Right cardiac atrium (tissue), 5 donors: ENCODE measurements around the gene COL4A1. TPM values are rescaled to one million over a fixed set of nuclear protein-coding genes. Genes with fewer than 3 reads are reported as not detected.

Source experiments
- ATAC-seq, 2 donors: fragments of 200-7000 bp; cut with Tn5 transposase; one replicate each; pipeline versions ENCODE4 v1.8.0 to v1.9.1; 2020; ENCODE audit warnings: moderate library complexity in 2 of 2, mild to moderate bottlenecking in 1 of 2
- DNase-seq, 3 donors: peaks; one replicate each; pipeline ENCODE4 v3.0.0-alpha.2; 2020
- H3K27ac ChIP-seq: one replicate; pipeline ENCODE4 v1.5.1; 2013; ENCODE audit warnings: mild to moderate bottlenecking, low read length, control low read depth, moderate library complexity
- H3K27me3 ChIP-seq: one replicate; pipeline ENCODE4 v1.6.1; 2013; ENCODE audit not compliant: control insufficient read depth, insufficient read depth
- H3K4me1 ChIP-seq: one replicate; pipeline ENCODE4 v1.6.1; 2013; ENCODE audit warnings: low read length; ENCODE audit not compliant: control insufficient read depth, insufficient read depth
- H3K4me3 ChIP-seq: one replicate; pipeline ENCODE4 v1.5.1; 2013; ENCODE audit warnings: low read length, control low read depth
- H3K9me3 ChIP-seq: one replicate; pipeline ENCODE4 v1.6.1; 2013; ENCODE audit warnings: low read length; ENCODE audit not compliant: control insufficient read depth
- WGBS: extraction: QIAGEN DNeasy Blood & Tissue Kit; methylation state at CpG from one replicate; pipeline ENCODE4 v1.1.7; 2013; 5-methylcytosine and 5-hydroxymethylcytosine counted together
- intact Hi-C, 4 donors: fragments of 100-400 bp; cut with DNase I; formaldehyde crosslinking; loops; one replicate each; pipeline versions ENCODE4 v1.11.0 to v1.14.0; 2022 to 2023
- polyA plus RNA-seq: library from polyadenylated mRNA; stranded (reverse); fragments of 200-250 nt; gene quantifications from one replicate; pipeline ENCODE4 v1.2.3, GENCODE V29; 2013
- total RNA-seq, 4 donors: library from RNA; stranded (reverse); fragmentation: NEBNext Ultra II Directional; extraction: Animal tissue kit (Norgen Biotek cat#: 25700); gene quantifications; one replicate each; pipeline ENCODE4 v1.2.1, GENCODE V29; 2021
- donor health status: healthy with polysubstance abuse.
- donor health status: DM: no; HTN: yes; CAD: no.
- donor health status: DM: no; HTN: no; CAD: no.
- donor health status: DM: no; HTN: yes; CAD: no; lungs with severe emphysema.
- donor health status: DM: yes; HTN: yes; CAD: no.

COL4A1 gene
- total and polyA plus RNA-seq, 5 donors, result 69.8 to 267 (median 102) TPM

DNA sequence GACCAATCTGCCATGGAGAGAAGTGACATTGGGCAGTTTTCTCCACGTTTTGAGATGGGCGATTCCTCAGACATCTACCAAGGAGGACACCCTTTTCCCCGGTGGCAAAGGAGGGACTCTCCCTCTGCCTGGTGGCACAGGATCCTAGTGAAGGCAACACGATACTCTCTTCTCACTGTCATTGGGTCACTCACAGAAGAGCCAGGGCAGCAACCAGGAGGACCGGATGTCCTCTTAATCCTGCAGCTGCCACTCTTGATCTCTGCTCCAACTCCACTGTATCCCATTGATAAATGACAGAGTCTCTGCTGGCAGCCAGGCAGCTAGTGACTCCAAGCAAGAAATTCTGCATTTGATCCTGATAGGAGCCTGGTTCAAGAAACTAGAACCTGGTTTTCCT is 42.3 kb upstream of the COL4A1 start:
- peak overlapping the region; percentile 14 for H3K27ac ChIP-seq
- WGBS, result 59% methylated on average over 5 of the region's 5 CpGs
- ATAC-seq (peak in 1 of 2 donors; percentile 6), DNase-seq (no peak)
- H3K27me3 ChIP-seq, result no peaks in the 10 kb centered on the region
- H3K9me3 ChIP-seq, result no peaks in the 10 kb centered on the region
- intact Hi-C loops, result loop anchor here in 1 of 4 donors (10.0 kb wide), 1 partner anchor 66 kb away; no protein-coding TSS in a partner anchor
- peaks cover 27% of the 10 kb centered on the region for H3K4me1 ChIP-seq
- H3K4me3 ChIP-seq, result no peak overlapping the region

DNA sequence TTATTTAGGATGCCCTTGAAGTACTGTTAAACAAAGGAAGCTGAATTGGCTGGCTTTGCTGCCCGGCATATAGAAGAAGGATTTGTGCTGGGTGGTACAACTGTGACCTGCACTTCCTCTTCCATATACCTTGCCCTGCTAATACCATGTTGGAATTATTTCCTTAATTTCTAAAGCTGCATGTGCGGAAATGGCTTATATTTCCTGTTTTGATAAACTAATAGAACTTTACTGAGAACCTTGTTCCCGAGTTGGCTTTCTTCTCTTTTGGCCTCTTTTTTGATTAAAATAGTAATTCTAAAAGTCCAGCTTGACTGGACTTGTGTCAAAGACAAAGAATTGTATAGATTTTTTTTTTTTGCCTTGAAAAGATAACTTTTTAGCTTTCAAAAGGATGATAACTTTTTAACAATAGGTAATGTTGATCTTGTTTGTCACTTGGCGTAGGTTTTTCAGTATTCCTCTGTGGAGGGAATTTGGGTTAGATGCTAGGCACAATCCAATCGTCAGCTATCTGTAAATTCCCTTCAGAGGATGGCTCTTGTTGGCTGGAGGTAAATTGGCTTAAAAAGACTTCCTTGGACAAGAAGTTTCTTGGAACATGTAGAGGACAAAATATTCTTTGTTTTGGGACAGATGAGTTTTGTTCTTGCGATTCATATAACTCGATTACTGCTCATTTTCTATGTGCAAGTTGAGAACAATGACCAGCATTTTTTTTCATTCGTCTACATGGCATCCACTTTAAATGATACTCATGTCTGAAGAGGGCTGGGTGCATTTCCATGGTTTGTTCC is 41.5 kb upstream of the COL4A1 start:
- Histone ChIP-seq H3K27me3 (no peaks in the 10 kb centered on the region), H3K9me3 (no peaks in the 10 kb centered on the region), H3K27ac (peak overlapping the region; percentile 91), H3K4me1 (peaks cover 27% of the 10 kb centered on the region), H3K4me3 (no peak overlapping the region)
- WGBS, result 42% methylated on average over 8 of the region's 8 CpGs
- intact Hi-C loops, result loop anchor here in 1 of 4 donors (10.0 kb wide), 1 partner anchor 66 kb away; no protein-coding TSS in a partner anchor
- no peak for ATAC-seq
- no peak for DNase-seq

DNA sequence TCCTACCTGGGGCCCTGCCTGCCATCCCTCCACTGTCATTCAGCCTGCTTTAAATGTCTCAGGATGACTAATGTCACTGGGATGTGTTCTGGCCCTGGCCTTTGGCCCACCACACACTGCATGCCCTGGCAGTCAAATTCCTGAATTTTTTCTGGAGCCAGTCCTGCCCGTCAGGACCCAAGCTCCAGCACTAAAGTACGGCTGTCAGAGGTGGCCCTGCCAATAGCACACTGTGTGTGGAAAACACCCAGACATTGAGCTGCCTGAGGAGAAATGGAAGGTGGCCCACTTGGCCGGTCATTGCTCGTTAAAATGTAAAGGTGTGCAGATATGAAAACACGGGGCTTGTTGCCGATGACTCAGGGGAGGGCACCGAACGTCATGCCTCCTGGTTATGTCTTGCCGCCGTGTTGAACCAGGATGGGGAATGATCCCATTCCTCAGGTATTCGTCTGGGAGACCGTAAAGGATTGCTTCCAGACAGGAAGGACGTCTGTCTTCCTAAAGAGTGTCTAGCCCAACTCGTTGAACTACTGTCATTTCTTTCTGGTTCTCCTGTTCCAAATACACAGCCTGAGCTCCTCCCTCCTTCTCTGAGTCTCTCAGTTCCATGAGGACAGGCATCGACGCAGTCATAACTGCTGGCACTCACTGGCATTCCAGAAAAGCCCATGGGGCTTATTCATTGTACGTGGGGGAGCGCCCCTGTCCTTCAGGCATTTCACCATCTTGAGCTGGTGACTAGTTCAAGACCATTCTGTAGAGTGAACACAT is 40.8 kb upstream of the COL4A1 start:
- Histone ChIP-seq H3K4me3 (no peak overlapping the region), H3K9me3 (no peaks in the 10 kb centered on the region), H3K4me1 (peaks cover 27% of the 10 kb centered on the region), H3K27me3 (no peaks in the 10 kb centered on the region), H3K27ac (peak overlapping the region; percentile 91)
- WGBS, result 39% methylated on average over 18 of the region's 18 CpGs
- ATAC-seq, result peak; percentile 65 to 83
- DNase-seq, result peak in 2 of 3 donors; percentile 67 to 74
- intact Hi-C loops, result loop anchor here in 1 of 4 donors (10.0 kb wide), 1 partner anchor 67 kb away; no protein-coding TSS in a partner anchor

DNA sequence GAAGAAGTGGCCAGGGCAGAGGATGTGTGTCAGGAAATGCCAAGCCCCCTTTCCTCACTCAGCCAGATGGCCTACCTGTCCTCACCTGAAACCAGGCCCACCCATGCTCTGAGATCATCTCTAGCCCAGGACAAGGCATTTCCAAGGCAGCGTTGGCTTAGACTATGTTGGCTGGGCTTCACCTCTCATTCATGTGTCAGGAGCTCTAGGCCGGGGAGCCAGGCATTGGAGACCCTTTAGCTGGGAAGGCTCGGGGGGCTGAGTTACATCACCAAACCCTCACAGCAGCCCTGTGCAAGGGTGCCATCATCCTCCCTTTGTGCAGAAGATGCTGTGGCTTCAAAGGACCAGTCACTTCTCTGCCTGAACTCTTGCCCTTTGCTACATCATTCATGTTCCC is 40.1 kb upstream of the COL4A1 start:
- peaks cover 27% of the 10 kb centered on the region for H3K4me1 ChIP-seq
- peak overlapping the region; percentile 91 for H3K27ac ChIP-seq
- H3K9me3 ChIP-seq, result no peaks in the 10 kb centered on the region
- H3K4me3 ChIP-seq, result no peak overlapping the region
- intact Hi-C loops, result loop anchor here in 1 of 4 donors (10.0 kb wide), 1 partner anchor 68 kb away; no protein-coding TSS in a partner anchor
- WGBS, result 74% methylated on average over 3 of the region's 3 CpGs
- peak; percentile 2 to 8 for ATAC-seq
- DNase-seq, result no peak
- no peaks in the 10 kb centered on the region for H3K27me3 ChIP-seq

DNA sequence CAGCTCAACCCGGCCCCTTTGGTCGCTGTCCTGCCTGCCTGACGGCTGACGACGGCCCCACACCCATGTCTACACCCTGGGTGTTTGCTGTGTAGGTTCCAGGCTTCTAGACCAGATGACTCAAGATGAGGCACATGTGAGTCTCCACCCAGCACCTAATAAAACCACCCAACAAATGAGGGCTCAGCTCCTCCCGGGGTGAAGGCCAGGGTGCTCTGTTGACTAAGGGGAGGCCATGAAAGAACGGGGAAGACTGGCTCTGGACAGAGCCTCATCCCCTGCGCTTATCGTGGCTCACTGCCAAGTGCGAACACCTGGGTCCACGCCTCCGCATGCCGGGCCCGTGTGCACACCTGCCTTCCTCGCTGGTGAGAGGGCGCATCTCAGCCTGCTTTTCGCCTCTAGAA is 39.7 kb upstream of the COL4A1 start:
- Histone ChIP-seq H3K4me1 (peaks cover 24% of the 10 kb centered on the region), H3K27me3 (no peaks in the 10 kb centered on the region), H3K9me3 (no peaks in the 10 kb centered on the region), H3K4me3 (no peak overlapping the region), H3K27ac (no peak overlapping the region)
- WGBS, result 90% methylated on average over 17 of the region's 17 CpGs
- intact Hi-C loops, result loop anchor here in 1 of 4 donors (10.0 kb wide), 1 partner anchor 68 kb away; no protein-coding TSS in a partner anchor
- DNase-seq (no peak), ATAC-seq (peak in 1 of 2 donors; percentile 3)

DNA sequence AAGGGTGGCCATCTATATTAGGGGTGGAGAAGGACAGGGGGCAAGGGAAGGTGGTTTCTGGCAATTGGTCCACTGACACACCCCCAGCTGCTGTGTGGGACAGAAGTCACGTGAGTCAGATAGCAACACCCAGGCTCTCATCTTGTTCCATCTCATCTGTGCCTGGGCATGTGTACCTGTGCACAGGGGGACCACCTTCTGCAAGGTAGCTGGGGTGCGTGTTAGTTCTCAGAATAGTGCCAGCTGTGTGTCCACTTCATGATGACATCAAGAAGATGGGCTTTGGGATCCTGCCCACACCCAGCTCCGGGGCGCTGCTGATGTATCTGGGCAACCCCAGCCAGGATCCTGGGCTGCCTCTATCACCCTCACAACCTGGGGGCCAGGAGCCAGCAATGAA is 38.7 kb upstream of the COL4A1 start:
- Histone ChIP-seq H3K27ac (no peak overlapping the region), H3K4me3 (no peak overlapping the region), H3K27me3 (no peaks in the 10 kb centered on the region), H3K9me3 (no peaks in the 10 kb centered on the region), H3K4me1 (peaks cover 31% of the 10 kb centered on the region)
- ATAC-seq (no peak), DNase-seq (no peak)
- intact Hi-C loops, result loop anchor here in 1 of 4 donors (10.0 kb wide), 1 partner anchor 69 kb away; no protein-coding TSS in a partner anchor
- WGBS, result 74% methylated on average over 4 of the region's 4 CpGs

DNA sequence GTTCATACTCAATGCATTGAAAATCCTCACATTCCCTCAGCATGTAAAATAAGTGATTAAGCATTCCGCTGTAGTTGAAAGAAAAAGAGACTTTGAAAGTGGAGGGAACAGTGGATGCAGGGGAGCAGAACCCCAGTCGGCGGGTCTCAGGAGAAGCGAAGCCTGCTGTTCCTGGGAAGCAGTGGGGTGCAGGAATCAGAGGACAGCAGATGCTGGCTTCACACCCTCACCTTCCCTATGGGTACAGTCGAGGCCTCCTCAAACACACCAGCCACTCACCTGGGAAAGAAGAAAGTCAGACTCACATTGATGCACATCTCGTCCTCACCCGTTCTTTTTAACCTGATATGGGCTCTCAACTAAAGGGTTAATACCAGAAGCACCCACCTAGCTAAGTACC is 38.3 kb upstream of the COL4A1 start:
- Histone ChIP-seq H3K9me3 (no peaks in the 10 kb centered on the region), H3K27ac (no peak overlapping the region), H3K4me3 (no peak overlapping the region), H3K27me3 (no peaks in the 10 kb centered on the region), H3K4me1 (peaks cover 31% of the 10 kb centered on the region)
- intact Hi-C loops, result loop anchor here in 1 of 4 donors (10.0 kb wide), 1 partner anchor 70 kb away; no protein-coding TSS in a partner anchor
- DNase-seq, result no peak
- no peak for ATAC-seq
- 93% methylated on average over 7 of the region's 7 CpGs for WGBS

DNA sequence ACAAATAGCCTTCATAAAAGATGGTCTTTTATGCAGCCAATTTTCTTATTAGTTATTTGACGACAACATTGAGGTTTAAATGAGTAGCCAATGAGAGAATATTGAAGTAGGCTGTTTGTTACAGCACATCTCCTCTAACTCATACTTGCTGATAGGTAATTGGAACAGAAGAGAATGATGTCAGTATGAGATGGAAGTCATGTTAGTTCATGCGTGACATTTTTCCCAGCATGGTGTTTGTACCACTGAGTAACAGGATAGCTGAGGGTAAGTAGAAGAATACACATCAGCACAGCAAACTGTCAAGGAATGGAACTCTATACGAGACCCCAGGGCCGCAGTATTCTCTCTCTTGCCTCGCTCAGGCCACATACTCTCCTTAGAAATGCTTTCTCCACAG is 37.4 kb upstream of the COL4A1 start:
- ATAC-seq, result no peak
- DNase-seq, result no peak
- H3K9me3 ChIP-seq, result no peaks in the 10 kb centered on the region
- intact Hi-C loops, result loop anchor here in 1 of 4 donors (10.0 kb wide), 1 partner anchor 70 kb away; no protein-coding TSS in a partner anchor
- H3K4me1 ChIP-seq, result peaks cover 31% of the 10 kb centered on the region
- WGBS, result 94% methylated on average over 5 of the region's 5 CpGs
- H3K4me3 ChIP-seq, result no peak overlapping the region
- H3K27me3 ChIP-seq, result no peaks in the 10 kb centered on the region
- no peak overlapping the region for H3K27ac ChIP-seq

DNA sequence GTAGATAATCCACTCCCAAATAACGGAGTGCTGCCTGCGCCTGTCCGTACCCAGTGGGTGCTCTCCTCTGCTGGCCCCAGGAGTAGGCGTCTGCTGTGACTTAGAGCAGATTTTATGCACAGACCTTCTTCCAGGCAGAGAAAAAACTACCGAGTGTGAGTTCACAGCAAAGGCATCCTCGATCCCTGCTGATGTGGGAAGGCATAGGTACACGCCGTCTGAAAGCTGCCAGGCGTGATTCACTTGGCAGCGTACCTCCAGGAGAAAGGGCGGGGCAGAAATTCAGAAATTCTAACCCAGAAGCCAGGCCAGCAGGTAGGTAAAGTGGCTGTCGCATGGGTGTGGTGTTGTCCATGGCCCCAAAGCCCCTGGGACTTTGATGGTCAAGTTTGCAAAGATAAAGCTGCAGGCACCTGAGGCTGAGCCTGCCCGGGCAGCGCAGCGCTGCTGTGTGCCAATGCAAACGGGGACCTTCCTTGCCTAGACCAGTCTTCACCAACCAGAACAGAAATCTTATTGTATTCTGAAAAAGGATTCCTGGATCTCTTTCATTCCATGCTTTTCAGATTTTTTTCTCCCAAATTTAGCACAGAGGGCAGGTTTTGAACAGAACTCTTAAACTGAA is 36.4 kb upstream of the COL4A1 start:
- Histone ChIP-seq H3K27ac (no peak overlapping the region), H3K27me3 (no peaks in the 10 kb centered on the region), H3K4me3 (no peak overlapping the region), H3K9me3 (no peaks in the 10 kb centered on the region), H3K4me1 (peaks cover 35% of the 10 kb centered on the region)
- 82% methylated on average over 16 of the region's 16 CpGs for WGBS
- no peak for ATAC-seq
- intact Hi-C loops, result loop anchor here in 1 of 4 donors (10.0 kb wide), 1 partner anchor 71 kb away; no protein-coding TSS in a partner anchor
- no peak for DNase-seq

DNA sequence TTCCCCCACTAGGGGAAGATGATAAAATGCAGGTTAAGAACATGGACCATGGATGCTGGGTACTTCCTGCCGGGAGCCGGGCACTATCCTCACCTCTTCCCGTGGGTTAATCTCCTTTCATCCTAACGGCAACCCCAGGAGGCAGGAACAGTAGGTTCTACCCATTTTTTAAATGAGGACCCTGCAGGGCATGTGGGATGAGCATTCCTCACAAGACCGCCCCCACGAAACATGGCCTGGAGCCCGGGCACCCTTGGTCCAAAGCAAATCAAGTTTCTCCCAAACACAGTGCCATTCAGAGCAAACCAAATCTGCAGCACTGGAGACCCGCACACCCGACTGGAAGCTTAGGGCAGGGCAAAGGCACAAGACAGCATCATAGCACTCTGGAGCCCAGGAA is 35.5 kb upstream of the COL4A1 start:
- ATAC-seq (no peak), DNase-seq (no peak)
- WGBS, result 83% methylated on average over 9 of the region's 9 CpGs
- H3K27ac ChIP-seq, result no peak overlapping the region
- no peaks in the 10 kb centered on the region for H3K9me3 ChIP-seq
- no peaks in the 10 kb centered on the region for H3K27me3 ChIP-seq
- intact Hi-C loops, result loop anchor here in 1 of 4 donors (10.0 kb wide), 1 partner anchor 72 kb away; no protein-coding TSS in a partner anchor
- no peak overlapping the region for H3K4me3 ChIP-seq
- peaks cover 29% of the 10 kb centered on the region for H3K4me1 ChIP-seq
